Lower leg skin (tissue), 4 donors: ENCODE results near the gene CD2AP. TPM values are rescaled to one million over a fixed set of nuclear protein-coding genes. Genes with fewer than 3 reads are reported as not detected.
"Not testable (repeated sequence)": the region's sequence is repeated elsewhere in the genome, so short reads cannot be mapped to it uniquely, and the experiment has no call there.

Experiments used
- DNase-seq, 2 donors: peaks; one replicate each; pipeline ENCODE4 v3.0.0-alpha.2; 2019; ENCODE audit warnings: low spot score in 2 of 2
- H3K4me3 ChIP-seq: fragments of 200-600 bp; sonication (generic); 2 replicates; pipeline ENCODE4 v1.5.1; 2017; ENCODE audit warnings: mild to moderate bottlenecking, low read depth; ENCODE audit not compliant: poor library complexity, severe bottlenecking
- POLR2A ChIP-seq, 2 donors: fragments of 450-650 bp; IDR thresholded peaks; one replicate each; pipeline ENCODE4 v1.6.1; 2016 to 2017; ENCODE audit warnings: antibody characterized with exemption in 2 of 2, mild to moderate bottlenecking in 1 of 2, moderate library complexity in 1 of 2
- WGBS, 2 donors: methylation state at CpG; one replicate each; pipeline ENCODE4 v1.1.5; 2018; 5-methylcytosine and 5-hydroxymethylcytosine counted together
- intact Hi-C: fragments of 100-400 bp; cut with DNase I; formaldehyde crosslinking; loops from one replicate; pipeline ENCODE4 v1.15.0; 2023; ENCODE audit warnings: low total_unique reads
- total RNA-seq, 4 donors: library from RNA; depleted of rRNA; stranded (reverse); fragments of >200 nt; gene quantifications; one replicate each; pipeline ENCODE4 v1.1.0, GENCODE V29; 2016
- TF ChIP-seq, protein P1 (sequence below), 3 donors: fragments of 450-650 bp; IDR thresholded peaks; one replicate each; pipeline ENCODE4 v1.5.1; 2016; ENCODE audit warnings: antibody characterized with exemption in 3 of 3, mild to moderate bottlenecking in 3 of 3, moderate library complexity in 2 of 3

Gene CD2AP
- total RNA-seq, 4 donors from 2014 or later = 24.0 to 30.2 (median 26.4) TPM

- 92 to 96% methylated on average over 4 of the region's 4 CpGs for WGBS, 2 donors
- intact Hi-C loops = no loop called here
- TF ChIP-seq, protein P1, sequence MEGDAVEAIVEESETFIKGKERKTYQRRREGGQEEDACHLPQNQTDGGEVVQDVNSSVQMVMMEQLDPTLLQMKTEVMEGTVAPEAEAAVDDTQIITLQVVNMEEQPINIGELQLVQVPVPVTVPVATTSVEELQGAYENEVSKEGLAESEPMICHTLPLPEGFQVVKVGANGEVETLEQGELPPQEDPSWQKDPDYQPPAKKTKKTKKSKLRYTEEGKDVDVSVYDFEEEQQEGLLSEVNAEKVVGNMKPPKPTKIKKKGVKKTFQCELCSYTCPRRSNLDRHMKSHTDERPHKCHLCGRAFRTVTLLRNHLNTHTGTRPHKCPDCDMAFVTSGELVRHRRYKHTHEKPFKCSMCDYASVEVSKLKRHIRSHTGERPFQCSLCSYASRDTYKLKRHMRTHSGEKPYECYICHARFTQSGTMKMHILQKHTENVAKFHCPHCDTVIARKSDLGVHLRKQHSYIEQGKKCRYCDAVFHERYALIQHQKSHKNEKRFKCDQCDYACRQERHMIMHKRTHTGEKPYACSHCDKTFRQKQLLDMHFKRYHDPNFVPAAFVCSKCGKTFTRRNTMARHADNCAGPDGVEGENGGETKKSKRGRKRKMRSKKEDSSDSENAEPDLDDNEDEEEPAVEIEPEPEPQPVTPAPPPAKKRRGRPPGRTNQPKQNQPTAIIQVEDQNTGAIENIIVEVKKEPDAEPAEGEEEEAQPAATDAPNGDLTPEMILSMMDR (IDR thresholded peaks at IDR 0.05) = no peak
- TF ChIP-seq POLR2A (IDR thresholded peaks at IDR 0.05) = no peak
- no peak overlapping the region for H3K4me3 ChIP-seq
- no peak for DNase-seq
Measured at GRCh38 chr6:47536816-47537401, 59.3 kb downstream of the CD2AP start.

DNA sequence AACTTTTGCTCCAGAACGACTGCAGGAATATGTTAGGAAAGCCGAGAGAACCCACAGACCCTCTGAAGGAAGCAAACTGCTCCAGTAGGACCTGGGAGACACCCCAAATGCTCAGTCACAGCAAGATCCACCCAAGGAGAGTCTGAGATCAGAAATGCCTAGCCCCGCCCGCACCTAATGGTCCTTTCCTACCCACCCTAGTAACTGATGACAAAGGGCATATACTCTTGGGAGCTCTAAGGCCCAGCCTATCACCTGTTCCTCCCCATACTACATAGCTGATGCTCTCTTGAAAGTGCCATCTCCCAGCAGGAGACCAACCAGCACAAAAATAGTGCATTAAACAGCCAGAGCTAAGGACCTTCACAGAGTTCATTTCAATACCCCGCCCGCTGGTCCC is 67.6 kb downstream of the CD2AP start:
- no peak for TF ChIP-seq POLR2A (IDR thresholded peaks at IDR 0.05)
- TF ChIP-seq, protein P1 (IDR thresholded peaks at IDR 0.05) = no peak
- 94 to 100% methylated on average over 6 of the region's 6 CpGs for WGBS, 2 donors
- DNase-seq = no peak
- intact Hi-C loops = no loop called here
- H3K4me3 ChIP-seq = no peak overlapping the region

DNA sequence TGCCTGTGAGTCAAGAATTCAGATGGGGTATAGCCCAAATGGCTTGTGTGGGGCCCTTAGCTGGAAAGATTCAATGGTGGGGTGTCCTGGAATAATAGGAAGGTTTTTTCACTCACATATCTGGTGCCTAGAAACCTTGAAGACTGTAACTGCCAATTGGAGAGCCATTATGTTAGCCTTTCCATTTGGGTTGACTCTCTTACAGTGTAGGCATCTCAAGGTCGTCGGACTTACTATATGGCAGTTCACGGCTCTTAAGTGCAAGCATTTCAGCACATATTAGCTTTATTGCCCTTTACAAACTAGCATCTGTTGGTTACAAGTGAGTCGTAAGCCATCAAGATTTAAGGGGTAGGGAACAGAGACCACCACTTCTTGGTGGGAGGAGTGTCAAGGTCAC is 74.1 kb downstream of the CD2AP start:
- no peak overlapping the region for H3K4me3 ChIP-seq
- intact Hi-C loops = no loop called here
- TF ChIP-seq, protein P1 (IDR thresholded peaks at IDR 0.05) = no peak
- TF ChIP-seq POLR2A (IDR thresholded peaks at IDR 0.05) = no peak
- 94 to 96% methylated on average over 4 of the region's 4 CpGs for WGBS, 2 donors
- DNase-seq = no peak

- DNase-seq = no peak
- WGBS, 2 donors = 92 to 96% methylated on average over 2 of the region's 2 CpGs
- TF ChIP-seq POLR2A (IDR thresholded peaks at IDR 0.05) = no peak
- TF ChIP-seq, protein P1 (IDR thresholded peaks at IDR 0.05) = no peak
- intact Hi-C loops = no loop called here
- no peak overlapping the region for H3K4me3 ChIP-seq
Measured at GRCh38 chr6:47552319-47552718, 74.7 kb downstream of the CD2AP start.

- WGBS, 2 donors = 99% methylated on average over 3 of the region's 3 CpGs
- intact Hi-C loops, H3K4me3 ChIP-seq, DNase-seq: not testable (repeated sequence)
Measured at GRCh38 chr6:47553243-47553642, 75.7 kb downstream of the CD2AP start.

- H3K4me3 ChIP-seq, intact Hi-C loops, DNase-seq: not testable (repeated sequence)
- 97 to 99% methylated on average over 6 of the region's 6 CpGs for WGBS, 2 donors
Measured at GRCh38 chr6:47556459-47556858, 78.9 kb downstream of the CD2AP start.

- H3K4me3 ChIP-seq = no peak overlapping the region
- TF ChIP-seq POLR2A (IDR thresholded peaks at IDR 0.05) = no peak
- TF ChIP-seq, protein P1 (IDR thresholded peaks at IDR 0.05) = no peak
- WGBS, 2 donors = 95 to 97% methylated on average over 3 of the region's 3 CpGs
- no peak for DNase-seq
- intact Hi-C loops = no loop called here
Measured at GRCh38 chr6:47563162-47563561, 85.6 kb downstream of the CD2AP start.

GRCh38 chr6:47566602-47567001 is 89.0 kb downstream of the CD2AP start:
- DNase-seq, intact Hi-C loops, H3K4me3 ChIP-seq: not testable (repeated sequence)
- 99 to 100% methylated on average over 3 of the region's 3 CpGs for WGBS, 2 donors
